C1 segment of cervical spinal cord (tissue), 14 donors: ENCODE results near the gene GALM.
"Not testable (repeated sequence)": the region's sequence is repeated elsewhere in the genome, so short reads cannot be mapped to it uniquely, and the experiment has no call there.

Experiments used
- DNase-seq, 14 donors: peaks; one replicate each; lab custom pipeline; 2025; lab: John Stamatoyannopoulos, UW

GALM gene

GRCh38 chr2:38709567-38710194, 43.8 kb downstream of the GALM start:
- no peak for DNase-seq

GRCh38 chr2:38711558-38711957, 45.6 kb downstream of the GALM start:
- no peak for DNase-seq

- no peak for DNase-seq
These were observed 46.5 kb downstream of the GALM start for GRCh38 chr2:38712413-38712812.

GRCh38 chr2:38712871-38713270, 47.0 kb downstream of the GALM start:
- no peak for DNase-seq

- DNase-seq, result no peak
These were observed 47.4 kb downstream of the GALM start for GRCh38 chr2:38713338-38713737.

GRCh38 chr2:38714941-38715340, 49.0 kb downstream of the GALM start:
- not testable (repeated sequence) for DNase-seq

GRCh38 chr2:38716185-38716584, 50.3 kb downstream of the GALM start:
- no peak for DNase-seq

- DNase-seq, result no peak
These were observed 52.7 kb downstream of the GALM start for GRCh38 chr2:38718601-38719000.

- DNase-seq, result no peak
These were observed 53.8 kb downstream of the GALM start for GRCh38 chr2:38719706-38720105.

GRCh38 chr2:38720613-38721241, 54.8 kb downstream of the GALM start:
- DNase-seq, result peak in 6 of 14 donors; percentile 2 to 93 (median 16)

- no peak for DNase-seq
These were observed 56.6 kb downstream of the GALM start for GRCh38 chr2:38722271-38723061.

- DNase-seq, result no peak
These were observed 57.3 kb downstream of the GALM start for GRCh38 chr2:38723173-38723572.

GRCh38 chr2:38727661-38728060, 61.7 kb downstream of the GALM start:
- no peak for DNase-seq

GRCh38 chr2:38728694-38729093, 62.8 kb downstream of the GALM start:
- no peak for DNase-seq

GRCh38 chr2:38731090-38731489, 65.2 kb downstream of the GALM start:
- no peak for DNase-seq

- DNase-seq, result no peak
These were observed 65.8 kb downstream of the GALM start for GRCh38 chr2:38731684-38732221.

GRCh38 chr2:38733300-38733971, 67.5 kb downstream of the GALM start:
- DNase-seq, result no peak

GRCh38 chr2:38734299-38735058, 68.6 kb downstream of the GALM start:
- DNase-seq, result no peak

GRCh38 chr2:38735999-38736320, 70.0 kb downstream of the GALM start:
- DNase-seq, result no peak

GRCh38 chr2:38737000-38737698, 71.2 kb downstream of the GALM start:
- peak in 2 of 14 donors; percentile 8 to 52 for DNase-seq

- no peak for DNase-seq
These were observed 72.0 kb downstream of the GALM start for GRCh38 chr2:38737925-38738324.
